Sciatic nerve (tissue), 2 donors: ENCODE measurements around the gene TWNK. TPM values are rescaled to one million over a fixed set of nuclear protein-coding genes. Genes with fewer than 3 reads are reported as not detected.
"Not testable (repeated sequence)": the region's sequence is repeated elsewhere in the genome, so short reads cannot be mapped to it uniquely, and the experiment has no call there.

ENCODE experiments used
- ATAC-seq: fragments of 200-7000 bp; cut with Tn5 transposase; one replicate; pipeline ENCODE4 v1.9.1; 2020; ENCODE audit warnings: mild to moderate bottlenecking, moderate library complexity
- DNase-seq: peaks from one replicate; pipeline ENCODE4 v3.0.0-alpha.2; 2020; ENCODE audit warnings: low spot score
- intact Hi-C: fragments of 100-400 bp; cut with DNase I; formaldehyde crosslinking; loops from one replicate; pipeline ENCODE4 v1.14.2; 2022
- total RNA-seq: library from RNA; stranded (reverse); fragmentation: NEBNext Ultra II Directional; extraction: Animal tissue kit (Norgen Biotek cat#: 25700); gene quantifications from one replicate; pipeline ENCODE4 v1.2.1, GENCODE V29; 2021
- donor health status: DM: no; HTN: no; CAD: no.
- donor health status: DM: no; HTN: no; CAD: no.

The TWNK gene
- total RNA-seq, 1 donor from 2014 or later: 5.9 TPM

GRCh38 chr10:101021692-101022251 lies 34.4 kb downstream of the TWNK start:
- ATAC-seq (no peak), DNase-seq (no peak)
- intact Hi-C loops: no loop called here

GRCh38 chr10:101022967-101023705 lies 35.8 kb downstream of the TWNK start:
- no peak for DNase-seq
- ATAC-seq: no peak
- intact Hi-C loops: no loop called here

DNA sequence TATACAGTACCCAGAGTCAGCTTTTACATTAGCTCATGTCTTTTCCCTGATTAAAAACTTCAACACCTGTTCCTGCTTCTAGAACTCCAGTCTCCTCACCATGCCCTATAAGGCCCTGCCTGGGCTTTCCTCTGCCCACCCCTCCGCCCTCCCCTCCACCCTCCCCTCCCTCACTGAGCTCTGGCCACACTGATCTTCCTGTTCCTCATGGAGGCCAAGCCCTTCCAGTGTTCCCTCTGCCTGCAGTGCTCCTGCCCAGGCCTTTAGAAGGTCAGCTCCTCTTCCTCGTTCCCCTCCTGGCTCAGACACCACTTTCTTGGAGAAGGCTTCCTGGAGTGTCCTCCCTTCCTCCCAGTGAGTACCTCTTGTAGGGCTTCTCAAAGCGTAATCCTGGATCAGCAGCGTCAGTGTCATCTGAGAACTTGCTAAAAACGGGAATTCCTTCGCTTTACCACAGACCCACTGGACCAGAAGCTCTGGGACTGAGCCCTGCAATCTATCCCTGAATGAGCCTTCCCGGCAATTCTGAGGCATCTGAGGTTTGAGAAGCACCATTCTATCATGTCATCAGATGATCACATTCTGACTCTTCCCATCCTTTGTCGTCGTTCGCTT lies 39.9 kb downstream of the TWNK start:
- DNase-seq (no peak), ATAC-seq (no peak)
- intact Hi-C loops: no loop called here

DNA sequence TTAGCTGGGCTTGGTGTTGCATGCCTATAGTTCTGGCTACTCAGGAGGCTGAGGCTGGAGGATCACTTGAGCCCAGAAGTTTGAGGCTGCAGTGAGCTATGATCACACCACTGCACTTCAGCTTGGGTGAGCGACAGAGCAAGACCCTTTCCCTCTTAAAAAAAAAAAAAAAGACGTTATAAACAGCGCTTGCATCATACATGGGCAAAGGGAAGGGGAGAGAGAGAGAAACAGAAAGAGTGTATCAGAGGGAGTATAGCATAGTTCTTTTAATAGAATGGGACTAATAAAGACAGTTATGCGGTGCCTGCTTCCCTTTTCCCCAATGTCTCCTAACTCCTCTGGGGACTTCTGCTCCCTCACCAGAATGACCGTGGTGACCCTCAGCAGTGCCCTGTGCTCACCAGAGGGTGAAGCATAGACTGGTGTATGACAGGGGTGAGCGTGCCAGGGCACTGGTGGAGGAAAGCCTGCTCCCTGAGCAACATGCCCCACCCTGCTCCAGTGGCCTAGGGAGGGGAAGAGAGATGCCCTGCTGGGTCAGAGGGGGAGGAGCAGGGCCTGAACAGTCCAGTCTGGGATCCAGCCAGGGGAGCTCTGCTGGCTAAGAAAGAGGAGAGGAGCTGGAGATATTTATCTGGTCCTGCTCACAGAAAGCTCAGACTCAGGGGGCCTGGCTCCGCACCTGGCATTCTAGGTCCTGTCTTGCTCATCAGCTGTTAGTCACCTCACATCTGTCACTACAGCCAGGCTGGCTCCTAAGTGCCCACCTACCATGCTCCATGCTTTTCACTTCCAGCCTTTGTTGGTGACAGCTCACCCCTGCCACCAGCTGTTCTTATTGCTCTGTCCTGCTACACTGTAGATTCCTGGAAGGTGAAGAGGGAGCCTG lies 41.3 kb downstream of the TWNK start:
- DNase-seq: no peak
- ATAC-seq: no peak
- intact Hi-C loops: no loop called here

- intact Hi-C loops: no loop called here
- no peak for DNase-seq
- no peak for ATAC-seq
These were observed 42.4 kb downstream of the TWNK start for GRCh38 chr10:101029520-101030295.

- DNase-seq (no peak), ATAC-seq (no peak)
- intact Hi-C loops: no loop called here
These were observed 43.3 kb downstream of the TWNK start for GRCh38 chr10:101030496-101031127.

DNA sequence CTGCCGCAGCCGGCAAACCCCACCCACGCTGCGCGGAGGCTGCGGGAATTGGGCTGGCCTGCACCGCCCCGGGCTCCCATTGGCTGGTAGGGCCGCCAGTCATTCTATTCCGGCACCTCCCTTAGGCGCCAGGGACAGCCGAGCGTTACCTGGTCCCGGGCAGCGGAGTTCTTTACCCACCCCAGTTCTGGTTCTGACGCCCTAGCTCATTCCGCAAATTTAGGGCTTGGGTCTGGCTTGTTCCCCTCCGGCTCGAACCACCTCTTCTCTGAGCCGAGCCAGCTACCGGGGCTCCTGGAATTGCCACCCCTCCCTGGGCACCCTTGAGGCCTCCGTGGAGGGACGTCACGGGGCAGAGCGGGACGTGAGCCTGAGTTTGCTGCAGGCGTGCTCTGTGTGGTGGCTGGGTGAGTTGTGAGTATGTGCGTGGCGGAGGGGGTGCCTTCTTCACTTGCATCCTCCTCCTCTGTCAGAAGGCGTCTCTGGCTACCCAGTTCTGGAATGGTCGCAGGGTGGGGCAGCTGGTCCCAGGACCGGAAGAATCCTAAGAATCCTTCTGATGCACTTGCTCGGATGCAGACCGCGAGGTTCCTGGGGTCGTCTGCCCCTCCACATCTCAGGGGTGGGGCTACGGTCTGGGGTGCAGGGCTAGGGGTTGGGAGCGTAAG lies 43.9 kb downstream of the TWNK start, which contains the start of the genes PDZD7 and SFXN3:
Gene PDZD7, minus strand, starts transcription at position 2 of the 668 bp plus-strand sequence. CDS start 910 bp downstream, outside the sequence.
Gene SFXN3, plus strand, starts transcription at position 107 of the 668 bp plus-strand sequence. CDS start 3,461 bp downstream, outside the sequence.
- intact Hi-C loops: no loop called here
- ATAC-seq (peak; percentile 93), DNase-seq (peak; percentile 99)

- ATAC-seq (peak; percentile 86), DNase-seq (peak; percentile 91)
- intact Hi-C loops: no loop called here
These were observed 44.7 kb downstream of the TWNK start for GRCh38 chr10:101031796-101032636.

GRCh38 chr10:101032637-101033224 lies 45.4 kb downstream of the TWNK start:
- no peak for DNase-seq
- intact Hi-C loops: no loop called here
- ATAC-seq: peak; percentile 27

GRCh38 chr10:101033276-101033675 lies 45.9 kb downstream of the TWNK start:
- DNase-seq (no peak), ATAC-seq (no peak)
- intact Hi-C loops: no loop called here

DNA sequence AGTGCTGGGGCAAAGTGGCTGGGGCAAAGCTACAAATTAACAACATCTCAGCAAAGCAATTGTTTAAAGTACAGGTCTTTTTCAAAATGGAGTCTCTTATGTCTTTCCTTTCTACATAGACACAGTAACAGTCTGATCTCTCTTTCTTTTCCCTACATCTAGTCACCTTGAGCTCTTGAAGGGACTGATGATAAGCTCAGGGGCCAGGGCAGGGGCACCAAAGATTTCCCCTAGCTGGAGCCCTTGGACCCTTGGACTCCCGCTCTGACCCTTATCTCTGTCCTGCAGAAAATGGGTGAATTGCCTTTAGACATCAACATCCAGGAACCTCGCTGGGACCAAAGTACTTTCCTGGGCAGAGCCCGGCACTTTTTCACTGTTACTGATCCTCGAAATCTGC lies 47.1 kb downstream of the TWNK start:
- intact Hi-C loops, ATAC-seq: not testable (repeated sequence)

DNA sequence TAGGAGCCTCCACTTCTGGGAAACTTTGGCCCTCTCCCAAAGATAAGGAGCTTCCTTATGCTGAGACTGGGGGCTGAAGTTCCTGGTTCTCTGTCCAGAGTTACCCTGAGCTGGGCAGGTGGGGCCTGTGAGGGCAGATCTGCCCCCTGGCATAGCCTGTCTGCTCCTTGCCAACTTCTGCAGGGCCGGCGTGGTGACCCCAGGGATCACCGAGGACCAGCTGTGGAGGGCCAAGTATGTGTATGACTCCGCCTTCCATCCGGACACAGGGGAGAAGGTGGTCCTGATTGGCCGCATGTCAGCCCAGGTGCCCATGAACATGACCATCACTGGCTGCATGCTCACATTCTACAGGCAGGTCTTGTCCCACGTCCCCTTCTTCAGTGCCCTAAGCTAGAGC lies 48.0 kb downstream of the TWNK start:
- DNase-seq (no peak), ATAC-seq (no peak)

More for the DNA sequence above, 47.1 kb downstream of the TWNK start:
- DNase-seq: not testable (repeated sequence)

GRCh38 chr10:101035916-101036702 lies 48.8 kb downstream of the TWNK start:
- ATAC-seq (no peak), DNase-seq (no peak)
- intact Hi-C loops: no loop called here

More for the DNA sequence above, 48.0 kb downstream of the TWNK start:
- intact Hi-C loops: no loop called here

- ATAC-seq: no peak
- intact Hi-C loops: no loop called here
- no peak for DNase-seq
These were observed 49.4 kb downstream of the TWNK start for GRCh38 chr10:101036726-101037125.

DNA sequence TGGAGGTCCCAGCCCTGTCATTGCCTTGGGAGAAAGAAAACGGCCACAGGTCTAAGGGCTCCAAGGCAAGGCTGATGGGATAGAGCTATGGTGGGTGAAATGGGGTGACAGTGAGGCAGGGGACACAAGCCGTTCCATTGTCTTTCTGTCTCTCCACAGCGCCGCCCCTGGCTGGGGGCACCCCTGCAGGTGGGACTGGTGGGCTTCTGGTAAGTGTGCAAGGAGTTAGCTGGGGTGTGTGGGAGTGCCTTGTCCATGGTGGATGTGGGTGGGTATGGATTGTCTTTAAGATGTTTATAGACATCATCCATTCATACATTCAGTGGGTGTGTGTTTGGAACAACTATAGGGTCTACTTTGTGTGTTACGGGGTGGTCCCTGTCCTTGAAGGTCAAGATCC lies 51.1 kb downstream of the TWNK start:
- intact Hi-C loops: no loop called here
- no peak for DNase-seq
- ATAC-seq: no peak
